Esophagus muscularis mucosa (tissue), 4 donors: ENCODE measurements around the gene CALR. TPM values are rescaled to one million over a fixed set of nuclear protein-coding genes. Genes with fewer than 3 reads are reported as not detected.

Experiments used
- small RNA-seq, 3 donors: library from RNA; depleted of rRNA; stranded (forward); fragments of <200 nt; gene quantifications; one replicate each; pipeline ENCODE3, GENCODE V24; 2016
- total RNA-seq, 4 donors: library from RNA; depleted of rRNA; stranded (reverse); fragments of >200 nt; gene quantifications; one replicate each; pipeline versions ENCODE4 v1.1.0 to v1.2.1, GENCODE V29; 2016

CALR gene
- total RNA-seq, 4 donors from 2014 or later = 200 to 300 (median 270) TPM

Small RNA genes within 50 kb of the gene (small RNA-seq; reads per million reads assigned to genes)
- gene MIR5695 (0 to 0.74 (median 0.17) reads per million in 3 donors), gene MIR6515 (0 to 0.58 (median 0.51) reads per million in 3 donors)

Other genes starting within 250 kb of the CALR start
- 10 to 100 TPM in 1 of 4 donors, 1 to 10 TPM in 3; 4.3 to 10.6 (median 7.5) TPM for gene FBXW9, start 242.0 kb upstream of the CALR start, total RNA-seq
- 10 to 100 TPM; 42.8 to 71.9 (median 62.8) TPM for gene TNPO2, start 214.7 kb upstream of the CALR start, total RNA-seq
- 100 to 1,000 TPM; 382 to 470 (median 431) TPM for gene TRIR, start 203.9 kb upstream of the CALR start, total RNA-seq
- gene GET3, start 201.1 kb upstream of the CALR start, total RNA-seq = 10 to 100 TPM; 46.9 to 63.5 (median 51.3) TPM
- gene BEST2, start 186.8 kb upstream of the CALR start, total RNA-seq = not detected
- 10 to 100 TPM in 3 of 4 donors, 1 to 10 TPM in 1; 7.1 to 17.0 (median 12.6) TPM for gene HOOK2, start 163.1 kb upstream of the CALR start, total RNA-seq
- gene JUNB, start 147.1 kb upstream of the CALR start, total RNA-seq = 1,000 to 10,000 TPM in 1 of 4 donors, 100 to 1,000 TPM in 2, 10 to 100 TPM in 1; 82.2 to 1,609 (median 182) TPM
- 100 to 1,000 TPM; 236 to 275 (median 250) TPM for gene PRDX2, start 136.8 kb upstream of the CALR start, total RNA-seq
- under 1 TPM in 1 of 4 donors, not detected in 3; 0.65 TPM for gene THSD8, start 136.5 kb upstream of the CALR start, total RNA-seq
- gene RNASEH2A, start 132.0 kb upstream of the CALR start, total RNA-seq = 1 to 10 TPM; 2.7 to 6.6 (median 4.2) TPM
- under 1 TPM in 2 of 4 donors, not detected in 2; 0.52 to 0.83 TPM for gene RTBDN, start 104.0 kb upstream of the CALR start, total RNA-seq
- gene MAST1, start 100.1 kb upstream of the CALR start, total RNA-seq = under 1 TPM; 0.50 to 0.91 (median 0.76) TPM
- 10 to 100 TPM; 26.6 to 37.4 (median 31.2) TPM for gene DNASE2, start 57.2 kb upstream of the CALR start, total RNA-seq
- not detected for gene KLF1, start 51.4 kb upstream of the CALR start, total RNA-seq
- 10 to 100 TPM; 36.1 to 63.6 (median 52.9) TPM for gene GCDH, start 47.4 kb upstream of the CALR start, total RNA-seq
- under 1 TPM in 1 of 4 donors, not detected in 3; 0.97 TPM for gene SYCE2, start 19.3 kb upstream of the CALR start, total RNA-seq
- 10 to 100 TPM; 21.6 to 49.2 (median 35.8) TPM for gene FARSA, start 4.9 kb upstream of the CALR start, total RNA-seq
- 100 to 1,000 TPM; 138 to 218 (median 181) TPM for gene RAD23A, start 7.3 kb downstream of the CALR start, total RNA-seq
- 10 to 100 TPM; 33.0 to 60.1 (median 49.3) TPM for gene GADD45GIP1, start 18.6 kb downstream of the CALR start, total RNA-seq
- gene DAND5, start 31.0 kb downstream of the CALR start, total RNA-seq = under 1 TPM in 3 of 4 donors, not detected in 1; 0.19 to 0.83 (median 0.29) TPM
- 100 to 1,000 TPM in 1 of 4 donors, 10 to 100 TPM in 3; 56.0 to 154 (median 79.4) TPM for gene NFIX, start 56.9 kb downstream of the CALR start, total RNA-seq
- gene LYL1, start 164.2 kb downstream of the CALR start, total RNA-seq = 10 to 100 TPM; 11.9 to 20.2 (median 17.0) TPM
- gene TRMT1, start 178.1 kb downstream of the CALR start, total RNA-seq = 10 to 100 TPM; 21.4 to 27.6 (median 26.9) TPM
- 10 to 100 TPM; 24.5 to 61.6 (median 29.6) TPM for gene NACC1, start 179.7 kb downstream of the CALR start, total RNA-seq
- gene STX10, start 211.8 kb downstream of the CALR start, total RNA-seq = 10 to 100 TPM; 50.2 to 62.6 (median 56.6) TPM
- 100 to 1,000 TPM in 1 of 4 donors, 10 to 100 TPM in 3; 29.1 to 144 (median 62.3) TPM for gene IER2, start 211.8 kb downstream of the CALR start, total RNA-seq